HG03469 (cell line): ENCODE measurements around the gene SPATA17.
A peak's percentile ranks its signal among the peaks of the same experiment; 100 is the strongest.
"Not testable (repeated sequence)": the region's sequence is repeated elsewhere in the genome, so short reads cannot be mapped to it uniquely, and the experiment has no call there.

ENCODE experiments used
- ATAC-seq: cut with Tn5 transposase; IDR thresholded peaks from one replicate; pipeline ENCODE4 v1.9.1; 2021; ENCODE audit warnings: mild to moderate bottlenecking, moderate library complexity, moderate number of reproducible peaks; ENCODE audit not compliant: unreplicated experiment

Gene SPATA17, protein sequence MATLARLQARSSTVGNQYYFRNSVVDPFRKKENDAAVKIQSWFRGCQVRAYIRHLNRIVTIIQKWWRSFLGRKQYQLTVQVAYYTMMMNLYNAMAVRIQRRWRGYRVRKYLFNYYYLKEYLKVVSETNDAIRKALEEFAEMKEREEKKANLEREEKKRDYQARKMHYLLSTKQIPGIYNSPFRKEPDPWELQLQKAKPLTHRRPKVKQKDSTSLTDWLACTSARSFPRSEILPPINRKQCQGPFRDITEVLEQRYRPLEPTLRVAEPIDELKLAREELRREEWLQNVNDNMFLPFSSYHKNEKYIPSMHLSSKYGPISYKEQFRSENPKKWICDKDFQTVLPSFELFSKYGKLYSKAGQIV

DNA sequence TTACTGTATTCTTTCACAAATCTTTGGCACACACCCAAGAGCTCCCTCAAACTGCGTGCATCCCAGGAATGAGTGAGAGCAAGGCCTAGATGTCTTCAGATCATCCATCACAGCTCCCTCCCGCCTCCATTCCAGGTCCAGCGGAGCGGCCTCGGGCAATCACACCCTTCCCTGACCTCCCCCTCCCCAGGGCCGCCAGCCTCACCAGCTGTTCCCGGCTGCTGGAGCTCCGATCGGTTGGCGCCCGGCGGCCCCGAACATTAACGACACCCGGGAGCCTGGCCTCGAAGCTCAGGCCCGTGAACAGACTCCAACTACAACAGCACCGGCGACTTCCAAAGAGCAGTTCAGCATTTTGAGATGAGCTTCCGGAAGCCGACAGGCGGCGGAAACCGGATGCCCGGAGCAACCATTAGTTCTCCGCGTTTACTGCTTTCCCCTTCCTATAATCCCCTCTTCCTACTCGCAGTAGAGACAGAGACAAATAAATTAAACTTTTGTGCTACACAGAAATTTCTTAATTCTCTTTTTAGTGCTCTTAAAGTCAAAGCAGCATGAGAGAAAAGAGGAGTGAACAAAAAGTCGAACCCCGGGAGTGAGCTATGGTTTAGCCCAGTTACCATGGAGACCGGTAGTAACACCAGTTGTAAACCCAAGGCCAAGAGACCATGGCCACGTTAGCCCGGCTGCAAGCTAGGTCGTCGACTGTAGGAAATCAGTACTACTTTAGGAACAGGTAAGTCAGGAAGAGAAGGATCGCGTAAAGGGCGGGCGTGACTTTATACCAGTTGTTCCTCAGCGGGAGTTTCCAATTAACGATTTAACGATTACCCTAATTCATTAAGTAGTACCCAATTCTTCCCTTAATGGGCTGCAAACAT, at the start of gene SPATA17, which contains the start of gene GPATCH2:
TSS of gene SPATA17 (plus strand) at position 634 of the 881 bp plus-strand sequence. CDS start at position 669, 35 bp downstream.
TSS of gene GPATCH2 (minus strand) at position 380 of the 881 bp plus-strand sequence. CDS start at position 261, 119 bp downstream.
- peak; percentile 97 for ATAC-seq

DNA sequence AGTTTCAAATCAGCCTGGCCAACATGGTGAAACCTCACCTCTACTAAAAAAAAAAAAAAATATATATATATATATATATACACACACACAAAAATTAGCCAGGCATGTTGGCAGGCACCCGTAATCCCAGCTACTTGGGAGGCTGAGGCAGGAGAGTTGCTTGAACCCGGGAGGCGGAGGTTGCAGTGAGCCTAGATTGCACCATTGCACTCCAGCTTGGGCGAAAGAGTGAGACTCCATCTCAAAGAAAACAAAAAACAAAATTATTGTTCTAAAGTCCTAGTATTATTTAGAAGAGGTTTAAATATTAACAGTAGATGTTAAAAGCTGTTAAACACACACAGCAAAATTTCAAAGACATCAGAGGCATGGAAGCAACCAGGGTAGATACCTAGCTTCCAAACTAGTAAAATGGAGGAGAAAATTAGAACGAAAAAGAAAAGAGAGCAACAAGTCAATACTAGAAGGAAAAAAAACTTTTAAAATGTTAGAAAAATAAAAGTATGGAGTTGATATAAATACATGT, 46.8 kb upstream of the SPATA17 start:
- not testable (repeated sequence) for ATAC-seq

DNA sequence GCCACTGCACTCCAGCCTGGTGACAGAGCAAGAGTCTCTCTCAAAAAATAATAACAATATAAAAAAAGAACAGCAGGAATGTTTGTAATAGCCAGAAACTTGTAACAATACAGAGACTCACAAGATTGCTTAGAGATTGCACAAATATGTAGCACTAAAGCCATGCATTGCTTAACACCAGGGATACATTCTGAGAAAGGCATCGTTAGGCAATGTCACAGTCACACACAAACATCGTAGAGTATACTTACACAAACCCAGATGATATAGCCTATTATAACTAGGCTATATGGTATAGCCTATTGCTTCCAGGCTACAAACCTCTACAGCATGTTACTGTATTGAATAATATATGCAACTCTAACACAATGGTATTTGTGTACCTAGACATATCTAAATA, 45.6 kb upstream of the SPATA17 start:
- no peak for ATAC-seq

DNA sequence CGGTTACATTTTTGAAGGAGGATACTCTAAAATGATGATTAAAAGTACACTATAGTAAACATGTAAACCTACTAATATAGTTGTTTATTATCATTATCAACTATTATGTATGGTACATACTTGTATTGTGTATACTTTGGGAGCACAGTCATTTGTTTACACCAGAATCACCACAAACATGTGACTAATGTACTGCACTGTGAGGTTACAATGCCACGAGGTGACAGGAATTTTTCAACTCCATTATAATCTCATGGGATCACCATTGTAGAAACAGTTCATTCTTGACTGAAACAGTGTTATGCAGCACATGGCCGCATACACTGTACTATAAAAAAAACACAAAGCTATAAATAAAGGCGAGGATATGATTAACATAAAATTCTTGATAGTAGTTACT, 44.6 kb upstream of the SPATA17 start:
- no peak for ATAC-seq

DNA sequence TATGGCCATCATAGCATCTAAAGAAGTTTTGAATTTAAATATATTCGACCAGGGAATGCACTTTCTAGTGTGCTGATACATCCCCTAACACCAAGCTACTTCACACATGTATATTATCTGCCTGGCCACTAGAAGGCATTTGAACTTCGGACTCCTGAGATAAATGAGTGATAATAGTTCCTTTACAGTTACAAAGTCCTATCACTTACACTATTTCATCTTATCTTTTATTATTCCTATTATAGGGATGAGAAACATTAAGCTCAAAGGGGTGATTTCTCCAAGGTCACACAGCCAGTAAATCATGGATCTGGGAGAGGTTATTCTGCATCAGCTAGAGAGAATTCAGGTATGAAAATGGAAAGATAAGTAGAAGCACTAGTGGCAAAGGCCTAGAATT, 40.5 kb upstream of the SPATA17 start:
- ATAC-seq = no peak

DNA sequence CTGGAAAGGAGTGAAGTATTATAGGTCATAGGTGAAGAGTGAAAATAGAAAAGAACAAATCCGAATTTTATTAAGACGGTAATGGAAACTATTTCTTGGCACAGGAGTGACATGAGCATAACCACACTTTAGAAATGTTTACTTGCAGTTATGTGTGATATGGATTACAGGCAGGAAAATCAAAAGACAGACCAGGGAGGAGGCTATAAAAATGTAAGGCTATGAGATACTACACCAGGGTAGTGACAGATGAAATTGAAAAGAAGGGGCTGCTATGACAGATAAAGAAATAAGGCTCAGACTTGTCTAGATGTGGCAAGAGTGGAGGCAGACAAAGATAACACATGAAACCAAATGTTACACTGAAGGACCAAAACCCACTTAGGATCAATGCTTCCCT, 32.0 kb upstream of the SPATA17 start:
- no peak for ATAC-seq

DNA sequence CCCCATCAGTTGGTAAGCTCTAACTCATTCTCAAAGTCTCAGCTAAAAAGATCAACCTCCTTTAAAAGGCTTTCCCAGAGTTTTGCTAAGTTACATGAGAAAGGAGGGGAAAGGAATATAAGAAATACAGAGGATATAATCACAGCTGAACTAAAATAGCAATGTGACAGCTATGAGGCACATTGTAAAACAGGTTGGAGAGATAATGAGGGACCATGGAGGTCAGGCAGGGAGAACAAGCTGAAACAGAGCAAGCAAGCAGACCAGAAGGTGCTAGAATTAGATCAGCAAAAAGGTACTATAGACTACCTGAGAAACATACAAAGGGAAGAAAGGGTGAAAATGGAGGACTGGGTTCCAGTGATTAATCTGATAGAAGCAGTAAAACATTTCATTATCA, 28.8 kb upstream of the SPATA17 start:
- no peak for ATAC-seq

DNA sequence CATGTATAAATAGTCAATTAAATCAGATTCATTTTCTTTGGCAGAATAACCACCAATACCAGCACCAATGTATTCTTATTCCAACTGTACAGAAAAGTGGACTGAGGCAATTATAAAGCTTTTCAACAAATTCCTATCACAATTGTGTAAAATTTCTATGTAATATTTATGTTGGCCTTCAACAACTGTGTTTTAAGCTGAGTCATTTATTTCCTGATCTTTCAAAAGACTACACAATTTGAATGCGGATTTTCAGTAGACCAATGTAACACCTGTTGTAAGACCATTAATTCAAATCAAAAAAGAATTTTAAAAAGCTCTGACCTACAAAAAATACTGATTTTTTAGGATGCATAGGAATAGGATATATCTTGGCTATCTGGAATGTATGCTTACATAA, 25.8 kb upstream of the SPATA17 start:
- ATAC-seq = no peak

DNA sequence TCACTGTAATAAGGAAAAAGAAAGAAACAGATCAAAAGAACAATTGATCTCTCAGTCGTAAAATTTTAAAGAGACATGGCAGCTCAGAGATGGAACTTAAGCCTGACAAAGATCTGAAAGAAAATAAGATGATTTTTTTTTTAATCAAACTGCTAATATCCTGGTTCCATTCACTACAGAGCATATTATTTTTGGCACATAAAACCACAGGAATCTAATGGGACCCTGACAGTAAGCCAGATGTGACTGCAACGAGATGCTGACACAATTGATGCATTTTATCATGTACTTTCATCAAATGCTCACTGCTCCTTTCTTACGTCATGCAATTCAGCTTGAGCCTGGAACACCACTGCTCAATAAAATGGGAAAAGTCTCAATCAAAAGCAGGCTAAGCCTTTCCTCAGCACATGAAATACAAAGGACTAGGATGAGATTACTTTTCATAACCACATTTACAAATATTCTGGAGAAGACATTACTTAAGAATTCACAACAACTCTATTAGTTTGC, 16.9 kb upstream of the SPATA17 start:
- no peak for ATAC-seq

DNA sequence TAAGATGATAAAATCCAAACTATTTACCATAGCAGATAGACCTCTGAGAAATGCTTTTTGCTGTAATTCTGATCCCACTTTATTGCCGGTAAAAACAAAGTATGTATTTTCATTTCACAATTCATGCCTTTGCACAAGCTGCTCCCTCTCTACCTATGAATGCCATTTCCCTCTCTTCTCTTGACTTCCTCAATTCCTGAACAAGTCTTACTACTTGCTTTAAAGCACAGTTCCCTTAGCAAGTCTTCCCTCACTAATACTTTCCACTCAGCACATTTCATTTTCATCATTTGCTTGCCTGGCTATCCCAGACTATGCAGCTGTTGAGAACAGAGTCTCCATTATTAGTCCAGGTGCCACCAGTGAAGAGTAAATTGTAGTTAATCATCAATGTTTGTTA, 14.0 kb upstream of the SPATA17 start:
- ATAC-seq = no peak

DNA sequence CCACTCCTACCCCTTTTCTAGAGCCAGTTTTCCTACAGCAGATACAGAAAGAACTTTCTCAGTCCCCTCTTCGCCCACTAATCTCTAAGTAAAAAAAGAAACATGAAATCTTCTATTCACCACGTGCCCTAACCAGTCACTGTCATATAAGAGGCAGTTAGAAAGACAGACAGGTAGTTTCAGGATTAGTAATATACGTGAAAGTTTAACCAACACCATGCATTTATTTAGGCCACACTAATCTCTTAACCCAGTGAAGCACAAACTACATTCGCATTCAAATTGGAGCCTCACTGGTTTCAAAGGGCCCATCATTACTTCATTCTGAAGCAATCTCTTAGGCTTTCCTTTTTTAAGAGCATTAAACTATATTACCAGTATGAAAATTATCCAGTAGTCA, 10.3 kb upstream of the SPATA17 start:
- ATAC-seq = peak; percentile 100

DNA sequence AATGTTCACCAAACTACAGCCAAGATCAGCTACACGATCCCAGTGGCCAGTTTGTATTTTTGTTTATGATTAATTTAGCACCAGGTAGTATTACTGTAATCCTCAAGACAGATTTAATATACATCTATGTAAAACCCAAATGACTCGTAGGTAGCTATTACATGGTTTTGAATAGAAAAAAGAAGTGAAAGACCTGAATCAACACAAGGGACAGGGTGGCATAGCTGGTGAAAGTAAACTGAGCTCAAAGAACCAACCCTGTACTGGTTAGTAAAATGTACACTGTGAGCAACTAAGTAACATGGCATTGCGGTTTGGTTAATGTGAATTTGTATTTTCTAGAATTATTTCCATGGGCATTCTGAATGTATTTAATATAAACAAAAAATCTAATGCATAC, 9.1 kb upstream of the SPATA17 start:
- ATAC-seq = no peak

DNA sequence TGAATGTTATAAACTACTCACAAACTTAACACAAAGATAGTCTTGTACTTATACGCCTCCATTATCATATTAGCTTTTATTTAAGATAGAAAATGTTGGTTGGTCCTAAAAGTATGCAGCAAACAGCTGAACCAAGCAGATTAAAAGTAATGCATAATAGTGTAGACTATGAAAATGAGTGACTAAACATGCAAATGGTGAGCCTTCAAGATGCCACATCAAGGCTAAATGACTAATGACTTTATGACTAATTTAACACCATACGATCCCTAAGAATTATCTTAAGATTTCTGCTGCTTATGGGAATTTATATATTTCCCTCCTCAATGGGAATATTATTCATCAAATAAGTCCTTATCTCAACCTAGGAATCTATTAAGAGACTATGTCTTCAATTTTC, 4.8 kb upstream of the SPATA17 start:
- ATAC-seq = no peak

DNA sequence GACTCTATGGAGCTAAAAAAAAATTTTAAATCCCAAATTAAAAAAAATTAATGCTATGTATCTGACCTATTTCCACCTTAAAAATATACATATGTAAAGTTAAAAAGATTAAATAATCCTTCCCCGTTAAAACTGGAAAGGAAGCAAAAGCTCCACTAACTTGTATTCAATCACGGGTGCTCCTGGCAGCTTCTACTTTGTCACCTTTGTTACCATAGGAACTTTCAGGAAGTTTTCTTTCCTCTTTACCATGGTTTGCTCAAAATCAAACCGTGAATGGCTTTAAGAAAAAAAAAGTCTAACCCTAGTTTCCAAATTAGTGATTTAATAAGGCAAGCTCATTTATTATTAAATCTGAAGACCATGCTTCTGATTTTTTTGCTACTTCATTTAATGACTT, 3.7 kb upstream of the SPATA17 start:
- ATAC-seq = no peak

DNA sequence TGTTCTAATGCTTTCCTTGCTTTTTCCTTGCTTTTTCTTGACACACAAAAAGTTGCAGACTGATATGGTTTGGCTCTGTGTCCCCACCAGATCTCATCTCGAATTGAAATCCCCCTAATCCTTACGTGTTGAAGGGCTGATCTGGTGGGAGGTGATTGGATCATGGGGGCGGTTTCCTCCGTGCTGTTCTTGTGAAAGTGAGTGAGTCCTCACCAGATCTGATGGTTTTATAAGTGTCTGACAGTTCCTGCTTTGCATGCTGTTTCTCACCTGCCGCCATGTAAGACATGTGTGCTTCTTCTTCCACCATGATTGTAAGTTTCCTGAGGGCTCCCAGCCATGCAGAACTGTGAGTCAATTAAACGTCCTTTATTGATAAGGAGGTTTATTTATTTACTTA, 11.3 kb downstream of the SPATA17 start:
- ATAC-seq = no peak

DNA sequence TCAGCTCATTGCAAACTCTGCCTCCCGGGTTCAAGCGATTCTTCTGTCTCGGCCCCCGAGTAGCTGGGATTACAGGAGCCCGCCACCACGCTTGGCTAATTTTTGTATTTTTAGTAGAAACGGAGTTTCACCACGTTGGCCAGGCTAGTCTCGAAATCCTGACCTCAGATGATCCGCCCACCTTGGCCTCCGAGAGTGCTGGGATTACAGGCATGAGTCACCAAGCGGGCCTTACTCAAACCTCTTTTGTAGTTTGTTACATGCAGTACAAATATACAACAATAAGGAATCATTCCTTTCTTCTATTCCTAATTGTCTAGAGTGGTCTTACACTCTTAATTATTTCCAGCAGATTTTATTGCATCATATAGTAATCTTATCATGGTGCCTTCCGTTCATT, 16.6 kb downstream of the SPATA17 start:
- no peak for ATAC-seq

DNA sequence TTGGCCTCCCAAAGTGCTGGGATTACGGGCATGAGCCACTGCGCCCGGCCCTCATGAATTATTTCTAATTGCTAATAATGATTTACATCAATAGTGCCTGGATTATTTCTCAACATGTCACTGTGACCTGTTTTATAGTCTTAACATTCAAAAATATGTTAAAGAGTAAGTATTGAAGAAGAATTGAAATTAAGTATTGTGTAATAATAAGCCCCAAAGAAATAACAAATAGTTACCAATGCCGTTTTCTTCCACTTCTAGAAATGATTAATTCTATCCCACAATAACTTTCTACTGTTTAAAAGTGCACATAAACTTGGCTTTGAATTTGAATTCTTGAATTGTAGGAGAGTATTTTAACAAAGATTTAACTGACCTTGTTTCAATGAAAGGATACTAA, 19.5 kb downstream of the SPATA17 start:
- no peak for ATAC-seq

DNA sequence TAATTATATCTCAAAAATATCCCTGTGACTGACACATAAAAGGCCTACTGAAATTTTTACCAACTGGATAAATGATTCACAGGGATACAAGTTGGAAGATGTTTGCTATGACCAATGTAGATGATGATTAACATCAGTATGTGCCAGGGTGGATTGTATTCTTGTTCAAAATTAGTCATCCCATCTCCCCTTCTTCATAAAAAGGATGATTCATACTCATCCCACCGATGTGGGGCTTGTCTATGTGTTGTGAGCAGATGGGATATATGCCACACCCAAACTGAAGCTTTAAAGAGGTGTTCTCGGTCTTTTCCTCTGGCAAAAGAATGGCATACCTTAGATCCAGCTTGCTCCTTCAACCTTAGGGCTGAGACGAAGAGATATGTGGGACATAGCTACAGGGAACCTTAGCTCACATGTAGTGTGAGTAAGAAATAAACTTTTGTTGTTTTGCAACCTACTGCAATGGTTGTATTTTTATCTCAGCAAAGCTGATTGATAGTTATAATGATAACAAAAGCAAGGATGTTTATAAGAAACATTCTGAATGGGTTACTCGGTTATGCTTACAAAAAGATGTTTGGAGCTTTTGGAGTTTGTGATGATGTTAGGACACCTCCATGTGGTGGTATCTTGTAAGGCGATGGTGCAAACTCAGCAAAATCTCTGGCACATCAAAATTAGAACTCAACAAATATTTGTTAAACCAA, 29.4 kb downstream of the SPATA17 start:
- no peak for ATAC-seq

DNA sequence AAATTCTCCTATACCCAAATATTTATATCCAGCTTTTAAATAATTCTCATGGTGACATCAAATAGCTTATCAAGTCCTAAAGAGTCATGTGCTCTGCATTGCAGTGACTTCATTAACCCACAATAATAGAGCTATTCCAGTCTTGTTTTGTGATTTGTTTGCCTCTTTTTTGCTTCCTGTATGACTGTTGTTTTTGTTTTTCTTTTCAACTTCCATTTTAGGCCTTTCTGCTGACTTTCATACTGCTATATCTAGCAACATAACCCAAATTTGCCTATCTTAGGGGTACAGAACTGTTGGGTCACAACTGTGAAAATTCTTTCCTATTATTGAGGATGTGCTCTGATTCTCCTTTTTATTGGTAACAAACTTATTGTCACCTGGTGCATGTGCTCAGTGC, 30.3 kb downstream of the SPATA17 start:
- no peak for ATAC-seq

DNA sequence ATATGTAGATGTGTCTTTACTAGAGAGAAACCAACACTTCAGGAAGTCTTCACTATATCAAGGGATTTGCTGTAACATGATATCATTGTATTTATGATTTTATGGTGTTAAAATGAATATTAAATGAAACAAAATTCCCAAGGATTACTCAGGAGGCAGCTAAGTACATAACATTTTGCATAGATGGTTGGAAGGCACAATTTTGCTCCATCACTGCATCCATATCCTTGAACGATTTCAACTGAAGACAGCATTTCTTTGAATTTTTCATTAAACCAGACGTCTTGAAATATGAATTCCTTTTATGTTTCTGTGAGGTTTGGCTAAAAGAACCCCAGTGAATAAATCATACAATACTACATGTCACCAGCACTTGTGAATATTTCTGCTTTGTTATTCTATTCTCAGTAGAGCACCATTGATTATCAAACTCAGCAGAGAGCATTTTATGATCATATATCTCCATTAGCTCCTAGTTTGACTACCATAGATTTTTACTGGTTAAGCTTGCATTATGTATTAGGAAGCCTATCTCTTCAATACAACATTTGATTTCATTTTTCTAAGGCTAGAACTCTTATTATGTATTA, 37.3 kb downstream of the SPATA17 start:
- no peak for ATAC-seq
